Urothelium cell line (cell line): Measurements from ENCODE around the gene NFKB2.

Experiments
- DNase-seq: peaks from one replicate; pipeline ENCODE4 v3.0.0; 2011; ENCODE audit warnings: low spot score, mixed read lengths
- FAIRE-seq: peaks from 2 replicates; lab custom pipeline; 2011; peaks lifted over from hg19 to GRCh38; lab: Jason Lieb, UNC

NFKB2 gene

GRCh38 chr10:102394079-102394800, 1.3 kb upstream of the NFKB2 start:
- DNase-seq (peak; percentile 93), FAIRE-seq (no peak)

- FAIRE-seq (no peak), DNase-seq (peak; percentile 37)
These were observed 605 bp upstream of the NFKB2 start for GRCh38 chr10:102394801-102395399.

- FAIRE-seq (no peak), DNase-seq (no peak)
These were observed 779 bp downstream of the NFKB2 start for GRCh38 chr10:102396317-102396650.

GRCh38 chr10:102396730-102397151, 1.2 kb downstream of the NFKB2 start:
- FAIRE-seq (no peak), DNase-seq (no peak)

- FAIRE-seq (no peak), DNase-seq (no peak)
These were observed 2.0 kb downstream of the NFKB2 start for GRCh38 chr10:102397222-102398171.

GRCh38 chr10:102398172-102399020, 2.9 kb downstream of the NFKB2 start:
- FAIRE-seq, result no peak
- no peak for DNase-seq

- FAIRE-seq, result peak; percentile 93
- peak; percentile 92 for DNase-seq
These were observed 3.9 kb downstream of the NFKB2 start for GRCh38 chr10:102399217-102400021.

GRCh38 chr10:102400076-102400475, 4.6 kb downstream of the NFKB2 start:
- no peak for FAIRE-seq
- no peak for DNase-seq

GRCh38 chr10:102400598-102401341, 5.3 kb downstream of the NFKB2 start:
- no peak for DNase-seq
- no peak for FAIRE-seq

- DNase-seq, result no peak
- no peak for FAIRE-seq
These were observed 5.8 kb downstream of the NFKB2 start for GRCh38 chr10:102401342-102401654.

- DNase-seq, result peak; percentile 87
- peak; percentile 74 for FAIRE-seq
These were observed 6.4 kb downstream of the NFKB2 start for GRCh38 chr10:102401735-102402511.

- no peak for DNase-seq
- no peak for FAIRE-seq
These were observed 7.0 kb downstream of the NFKB2 start for GRCh38 chr10:102402512-102402896.

GRCh38 chr10:102403115-102403514, 7.6 kb downstream of the NFKB2 start:
- DNase-seq (no peak), FAIRE-seq (no peak)

- FAIRE-seq, result peak; percentile 62
- DNase-seq, result no peak
These were observed 9.0 kb downstream of the NFKB2 start for GRCh38 chr10:102404361-102405107.

- FAIRE-seq, result no peak
- no peak for DNase-seq
These were observed 9.6 kb downstream of the NFKB2 start for GRCh38 chr10:102405108-102405571.

- DNase-seq, result no peak
These were observed 10.1 kb downstream of the NFKB2 start for GRCh38 chr10:102405632-102406031.

GRCh38 chr10:102406815-102407214, 11.3 kb downstream of the NFKB2 start:
- FAIRE-seq (no peak), DNase-seq (no peak)

More at GRCh38 chr10:102405632-102406031, 10.1 kb downstream of the NFKB2 start:
- no peak for FAIRE-seq
